Inferior parietal cortex (tissue), 1 donor: ENCODE measurements around the gene ZNF669.

Source experiments
- DNase-seq: peaks from one replicate; pipeline ENCODE4 v3.0.0-alpha.2; 2016; ENCODE audit errors: extremely low spot score

The ZNF669 gene

GRCh38 chr1:247064304-247064703 is 39.9 kb downstream of the ZNF669 start:
- no peak for DNase-seq

GRCh38 chr1:247060771-247061170 is 43.4 kb downstream of the ZNF669 start:
- DNase-seq = no peak

- DNase-seq = no peak
These were observed 48.1 kb downstream of the ZNF669 start for GRCh38 chr1:247056071-247056470.

- DNase-seq = no peak
These were observed 49.2 kb downstream of the ZNF669 start for GRCh38 chr1:247054992-247055415.
